HEK293 (cell line): Measurements from ENCODE around the gene PCDHA2.

ENCODE experiments used
- CTCF ChIA-PET: fragments of 350-600 bp; formaldehyde crosslinking; extraction: SDS; loops from one replicate; lab custom pipeline; 2021; ENCODE audit warnings: antibody characterized with exemption; lab: Yijun Ruan, JAX
- POLR2A ChIA-PET: fragments of 300-600 bp; formaldehyde crosslinking; extraction: SDS; loops from one replicate; lab custom pipeline; 2020; ENCODE audit warnings: antibody characterized with exemption, inconsistent platforms; lab: Yijun Ruan, JAX
- H3K27ac ChIP-seq: fragments of 200-500 bp; sonication (Bioruptor generic); 2 replicates; pipeline ENCODE4 v1.5.1; 2014; ENCODE audit warnings: low read depth, low read length, control low read depth, inconsistent platforms; ENCODE audit errors: extremely low read depth
- H3K36me3 ChIP-seq, 2 experiments: fragments of 200-500 bp in 1 of 2; sonication (Bioruptor generic) in 1 of 2; 1 replicate in 1 of 2; 2 replicates in 1 of 2; pipeline ENCODE4 v1.5.1; 2014 to 2017; ENCODE audit warnings: inconsistent platforms in 2 of 2, low read length in 2 of 2; ENCODE audit not compliant: control insufficient read depth in 2 of 2, insufficient read depth in 1 of 2
- H3K4me1 ChIP-seq: fragments of 200-500 bp; sonication (Bioruptor generic); 2 replicates; pipeline ENCODE4 v1.5.1; 2014; ENCODE audit warnings: mild to moderate bottlenecking, low read length, inconsistent platforms; ENCODE audit not compliant: control insufficient read depth, insufficient read depth
- H3K4me3 ChIP-seq: 2 replicates; pipeline ENCODE4 v1.5.1; 2011; ENCODE audit warnings: low read depth, mild to moderate bottlenecking, control low read depth, low read length, moderate library complexity
- H3K9me3 ChIP-seq: fragments of 200-500 bp; sonication (Bioruptor generic); 2 replicates; pipeline ENCODE4 v1.5.1; 2014; ENCODE audit warnings: low read depth, low read length, inconsistent platforms; ENCODE audit not compliant: control insufficient read depth, insufficient read depth
- EGR2 ChIP-seq: fragments of 450-650 bp; formaldehyde crosslinking; IDR thresholded peaks from 2 replicates; pipeline ENCODE4 v1.5.1; 2016; ENCODE audit warnings: low read depth, missing biosample characterization, missing genetic modification characterization
- GLIS2 ChIP-seq: fragments of 450-650 bp; formaldehyde crosslinking; IDR thresholded peaks from 2 replicates; pipeline ENCODE4 v1.5.1; 2016; ENCODE audit warnings: missing biosample characterization, missing genetic modification characterization
- KLF8 ChIP-seq: fragments of 450-650 bp; formaldehyde crosslinking; IDR thresholded peaks from 2 replicates; pipeline ENCODE4 v1.5.1; 2016; ENCODE audit warnings: missing biosample characterization, missing genetic modification characterization
- OSR2 ChIP-seq: fragments of 450-650 bp; formaldehyde crosslinking; IDR thresholded peaks from 2 replicates; pipeline ENCODE4 v1.5.1; 2016; ENCODE audit warnings: missing biosample characterization, missing genetic modification characterization
- OVOL3 ChIP-seq: fragments of 450-650 bp; formaldehyde crosslinking; IDR thresholded peaks from 2 replicates; pipeline ENCODE4 v1.5.1; 2016; ENCODE audit warnings: missing biosample characterization, missing genetic modification characterization
- PRDM2 ChIP-seq: fragments of 450-650 bp; formaldehyde crosslinking; IDR thresholded peaks from 2 replicates; pipeline ENCODE4 v1.5.1; 2016; ENCODE audit warnings: missing biosample characterization, missing genetic modification characterization, borderline replicate concordance
- SP7 ChIP-seq: fragments of 450-650 bp; formaldehyde crosslinking; IDR thresholded peaks from 2 replicates; pipeline ENCODE4 v1.5.1; 2016; ENCODE audit warnings: missing biosample characterization, missing genetic modification characterization
- ZBTB1 ChIP-seq: fragments of 450-650 bp; formaldehyde crosslinking; IDR thresholded peaks from 2 replicates; pipeline ENCODE4 v1.5.1; 2016; ENCODE audit warnings: missing biosample characterization, missing genetic modification characterization
- ZEB2 ChIP-seq: fragments of 450-650 bp; formaldehyde crosslinking; IDR thresholded peaks from 2 replicates; pipeline ENCODE4 v1.5.1; 2016; ENCODE audit warnings: missing biosample characterization, missing genetic modification characterization
- ZNF138 ChIP-seq: fragments of 450-650 bp; formaldehyde crosslinking; IDR thresholded peaks from 2 replicates; pipeline ENCODE4 v1.5.1; 2016; ENCODE audit warnings: missing biosample characterization, missing genetic modification characterization, borderline replicate concordance
- ZNF174 ChIP-seq: fragments of 450-650 bp; formaldehyde crosslinking; IDR thresholded peaks from 2 replicates; pipeline ENCODE4 v1.5.0; 2017; ENCODE audit warnings: missing biosample characterization, mild to moderate bottlenecking, missing genetic modification characterization
- ZNF2 ChIP-seq: fragments of 450-650 bp; formaldehyde crosslinking; IDR thresholded peaks from 2 replicates; pipeline ENCODE4 v1.5.1; 2016; ENCODE audit warnings: missing biosample characterization, missing genetic modification characterization
- ZNF223 ChIP-seq: fragments of 450-650 bp; formaldehyde crosslinking; IDR thresholded peaks from 2 replicates; pipeline ENCODE4 v1.5.1; 2016; ENCODE audit warnings: missing biosample characterization, missing genetic modification characterization
- ZNF248 ChIP-seq: fragments of 450-650 bp; formaldehyde crosslinking; IDR thresholded peaks from 2 replicates; pipeline ENCODE4 v1.5.1; 2017; ENCODE audit warnings: missing biosample characterization, missing genetic modification characterization
- ZNF280C ChIP-seq: fragments of 450-650 bp; formaldehyde crosslinking; IDR thresholded peaks from 2 replicates; pipeline ENCODE4 v1.5.1; 2016; ENCODE audit warnings: missing biosample characterization, missing genetic modification characterization
- ZNF37A ChIP-seq: fragments of 450-650 bp; IDR thresholded peaks from 2 replicates; pipeline ENCODE4 v1.5.1; 2018; ENCODE audit warnings: missing biosample characterization, missing genetic modification characterization
- ZNF548 ChIP-seq: fragments of 450-650 bp; formaldehyde crosslinking; IDR thresholded peaks from 2 replicates; pipeline ENCODE4 v1.5.1; 2016; ENCODE audit warnings: missing biosample characterization, missing genetic modification characterization
- ZNF555 ChIP-seq: fragments of 450-650 bp; formaldehyde crosslinking; conservative IDR thresholded peaks from 2 replicates; pipeline ENCODE4 v1.5.1; 2017; ENCODE audit warnings: missing biosample characterization, mild to moderate bottlenecking, missing genetic modification characterization, inconsistent platforms
- ZNF580 ChIP-seq: fragments of 450-650 bp; formaldehyde crosslinking; IDR thresholded peaks from 2 replicates; pipeline ENCODE4 v1.5.1; 2016; ENCODE audit warnings: missing biosample characterization, missing genetic modification characterization
- ZNF639 ChIP-seq: fragments of 450-650 bp; formaldehyde crosslinking; IDR thresholded peaks from 2 replicates; pipeline ENCODE4 v1.5.1; 2016; ENCODE audit warnings: missing biosample characterization, missing genetic modification characterization
- ZNF645 ChIP-seq: fragments of 450-650 bp; formaldehyde crosslinking; IDR thresholded peaks from 2 replicates; pipeline ENCODE4; 2016; ENCODE audit warnings: missing biosample characterization, missing genetic modification characterization
- ZNF677 ChIP-seq: fragments of 450-650 bp; IDR thresholded peaks from 2 replicates; pipeline ENCODE4 v1.5.0; 2018; ENCODE audit warnings: missing biosample characterization, mild to moderate bottlenecking, missing genetic modification characterization, moderate library complexity
- ZNF76 ChIP-seq: fragments of 450-650 bp; formaldehyde crosslinking; IDR thresholded peaks from 2 replicates; pipeline ENCODE4; 2016; ENCODE audit warnings: low read depth, missing biosample characterization, missing genetic modification characterization, borderline replicate concordance
- ZNF777 ChIP-seq: fragments of 450-650 bp; formaldehyde crosslinking; IDR thresholded peaks from 2 replicates; pipeline ENCODE4 v1.5.1; 2017; ENCODE audit warnings: missing biosample characterization, missing genetic modification characterization, borderline replicate concordance

PCDHA2 gene

GRCh38 chr5:140821375-140822280, 27.0 kb downstream of the PCDHA2 start, which contains the start of gene PCDHA5:
Gene PCDHA5, plus strand, starts transcription at chr5:140821613.
- POLR2A ChIA-PET, result no interaction called here
- CTCF ChIA-PET, result interaction anchor here (0.6 to 2.3 kb wide), 18 partner anchors 12 to 1461 kb away, joined by 3 to 16 read pairs (median 4); partner anchors contain the start of gene PCDHA8
- no peak for TF ChIP-seq ZNF138 (tag by site-specific recombination)
- TF ChIP-seq ZNF2 (tag by site-specific recombination), result 0 out of 2 replicates have a peak, but pooled peaks have one; percentile 34
- no peak for TF ChIP-seq ZNF645 (tag by site-specific recombination)
- TF ChIP-seq ZNF76 (tag by site-specific recombination), result no peak
- TF ChIP-seq ZEB2 (tag by site-specific recombination), result no peak
- TF ChIP-seq OSR2 (tag by site-specific recombination), result no peak
- no peak for TF ChIP-seq ZNF223

GRCh38 chr5:140822281-140822629, 27.6 kb downstream of the PCDHA2 start:
- H3K4me1 ChIP-seq, result no peaks in the 10 kb centered on the region
- no peak overlapping the region for H3K4me3 ChIP-seq
- H3K9me3 ChIP-seq, result no peaks in the 10 kb centered on the region
- H3K36me3 ChIP-seq, result no peaks in the 10 kb centered on the region
- no peak overlapping the region for H3K27ac ChIP-seq
- ChIA-PET CTCF (interaction anchor here (0.6 to 2.3 kb wide), 12 partner anchors 12 to 1461 kb away, joined by 3 to 16 read pairs (median 4); partner anchors contain the start of gene PCDHA8), POLR2A (no interaction called here)
- TF ChIP-seq PRDM2 (no peak), SP7 (no peak), ZNF555 (tag by site-specific recombination) (no peak), ZNF548 (tag by site-specific recombination) (no peak), ZNF580 (tag by site-specific recombination) (no peak), ZNF777 (tag by site-specific recombination) (no peak), ZNF248 (tag by site-specific recombination) (no peak), ZNF174 (tag by site-specific recombination) (no peak), ZNF639 (tag by site-specific recombination) (no peak), GLIS2 (tag by site-specific recombination) (no peak), OVOL3 (tag by site-specific recombination) (no peak), KLF8 (tag by site-specific recombination) (no peak), ZNF37A (no peak), ZNF677 (no peak), ZBTB1 (no peak), ZNF280C (tag by site-specific recombination) (no peak), EGR2 (tag by site-specific recombination) (no peak)

More at GRCh38 chr5:140821375-140822280, 27.0 kb downstream of the PCDHA2 start, which contains the start of gene PCDHA5:
- H3K4me1 ChIP-seq, result no peaks in the 10 kb centered on the region
- no peak within 1 kb of the TSS for H3K27ac ChIP-seq
- no peaks in the 10 kb centered on the region for H3K9me3 ChIP-seq
- H3K4me3 ChIP-seq, result no peak within 1 kb of the TSS
- H3K36me3 ChIP-seq, result no peaks in the 10 kb centered on the region
